ENCODE measurements around the gene RPS18. TPM values are rescaled to one million over a fixed set of nuclear protein-coding genes. Genes with fewer than 3 reads are reported as not detected.

The RPS18 gene
- total and polyA plus RNA-seq, 2 of the 13 experiments (the other 11 are each of a cell fraction or from before 2014, with no cell fraction given), result 3,896 to 5,806 TPM

DNA sequence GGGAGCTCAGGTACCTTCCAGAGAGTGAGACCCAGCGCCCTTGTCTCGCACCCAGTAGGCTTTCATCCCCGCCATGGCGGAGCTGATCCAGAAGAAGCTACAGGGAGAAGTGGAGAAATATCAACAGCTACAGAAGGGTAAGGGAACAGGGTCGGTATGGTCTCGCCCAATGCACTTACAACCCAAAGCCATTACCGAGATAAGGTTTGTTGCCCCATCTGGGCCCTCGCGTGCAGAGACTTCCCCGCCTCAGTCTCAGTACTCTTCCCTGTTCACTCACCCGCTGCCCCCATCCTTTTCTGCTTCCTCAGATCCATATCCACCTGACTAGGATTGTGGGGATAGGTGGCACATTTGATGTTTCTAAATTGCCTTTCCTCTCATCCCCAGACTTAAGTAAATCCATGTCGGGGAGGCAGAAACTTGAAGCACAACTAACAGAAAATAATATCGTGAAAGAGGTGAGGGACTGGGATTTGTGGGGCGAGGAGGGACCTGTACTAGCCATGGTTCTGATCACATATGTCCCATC lies 18.0 kb downstream of the RPS18 start (continued):
- TF ChIP-seq, protein P1, sequence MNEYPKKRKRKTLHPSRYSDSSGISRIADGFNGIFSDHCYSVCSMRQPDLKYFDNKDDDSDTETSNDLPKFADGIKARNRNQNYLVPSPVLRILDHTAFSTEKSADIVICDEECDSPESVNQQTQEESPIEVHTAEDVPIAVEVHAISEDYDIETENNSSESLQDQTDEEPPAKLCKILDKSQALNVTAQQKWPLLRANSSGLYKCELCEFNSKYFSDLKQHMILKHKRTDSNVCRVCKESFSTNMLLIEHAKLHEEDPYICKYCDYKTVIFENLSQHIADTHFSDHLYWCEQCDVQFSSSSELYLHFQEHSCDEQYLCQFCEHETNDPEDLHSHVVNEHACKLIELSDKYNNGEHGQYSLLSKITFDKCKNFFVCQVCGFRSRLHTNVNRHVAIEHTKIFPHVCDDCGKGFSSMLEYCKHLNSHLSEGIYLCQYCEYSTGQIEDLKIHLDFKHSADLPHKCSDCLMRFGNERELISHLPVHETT (CRISPR knock-in tag; conservative IDR thresholded peaks at IDR 0.05), result no peak
- TF ChIP-seq SRY (CRISPR knock-in tag; IDR thresholded peaks at IDR 0.05) (no peak), ZNF563 (CRISPR knock-in tag; IDR thresholded peaks at IDR 0.05) (0 out of 2 replicates have a peak, but pooled peaks have one; percentile 8)

DNA sequence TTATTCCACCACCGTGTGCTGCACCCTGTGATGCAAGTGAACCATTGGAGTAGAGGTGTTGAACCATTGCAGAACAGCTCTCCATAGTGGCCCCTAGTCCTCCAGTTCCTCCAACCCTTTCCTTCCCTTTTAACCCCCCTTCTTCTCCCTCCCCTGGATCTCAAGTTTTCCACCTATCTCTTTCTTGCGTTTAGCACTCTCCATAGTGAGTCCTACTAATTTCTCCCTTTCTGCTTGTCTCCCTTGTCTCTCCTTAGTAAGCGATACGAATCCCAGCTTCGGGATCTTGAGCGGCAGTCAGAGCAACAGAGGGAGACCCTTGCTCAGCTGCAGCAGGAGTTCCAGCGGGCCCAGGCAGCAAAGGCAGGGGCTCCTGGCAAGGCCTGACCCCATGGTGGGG lies 18.6 kb downstream of the RPS18 start:
- TF ChIP-seq SOX5 (CRISPR knock-in tag; IDR thresholded peaks at IDR 0.05; ENCODE audit: borderline replicate concordance), result no peak
- TF ChIP-seq RXRB (CRISPR knock-in tag; IDR thresholded peaks at IDR 0.05; ENCODE audit: borderline replicate concordance), result no peak
- no peak for ATAC-seq
- BruUV-seq (replicated peaks), result no TSS peak
- in situ Hi-C loops (cut with HindIII; ENCODE audit: extremely low pct_ligation_motif_present, low pct_unique_long_range_greater_than_20kb), result loop anchor here (25.0 kb wide), 1 partner anchor 122 kb away; the partner anchor contains the start of genes CUTA, PHF1 and SYNGAP1
- Histone ChIP-seq H3K79me2 (ENCODE audit: insufficient read depth, low read length) (peaks cover 27% of the 10 kb centered on the region), H2AFZ (ENCODE audit: low read length) (no peak overlapping the region), H3K9me3 (ENCODE audit: low read length) (no peaks in the 10 kb centered on the region), H3K4me3 (replicated peaks in 1 of 3; ENCODE audit: insufficient read depth in 1 of 3, low read depth in 2 of 3, low read length in 3 of 3) (peak overlapping the region; percentile 73 to 96 (median 94)), H3K27me3 (ENCODE audit: control insufficient read depth in 1 of 2, insufficient read depth in 2 of 2, low read length in 2 of 2) (no peaks in the 10 kb centered on the region; a peak in 1 of 5 replicates), H3K4me2 (ENCODE audit: low read depth, low read length) (peak overlapping the region; percentile 99), H3K27ac (ENCODE audit: extremely low read length, insufficient read depth, low read length) (peak overlapping the region; percentile 56), H3K36me3 (replicated peaks in 1 of 2; ENCODE audit: control insufficient read depth in 1 of 2, insufficient read depth in 2 of 2, low read length in 2 of 2) (peaks cover 14 to 42% of the 10 kb centered on the region in 2 experiments), H3K4me1 (ENCODE audit: insufficient read depth, low read length) (peaks cover 22% of the 10 kb centered on the region), H4K20me1 (ENCODE audit: insufficient read depth, low read length) (no peaks in the 10 kb centered on the region), H3K9ac (ENCODE audit: insufficient read depth, low read depth, low read length) (peak overlapping the region; percentile 92)
- no peak for DNase-seq (ENCODE audit: low spot score)
- intact Hi-C loops (cut with micrococcal nuclease; ENCODE audit: unreplicated experiment), result no loop called here
- ChIA-PET CTCF (ENCODE audit: low intra/inter-chr PET ratio, low total read pairs) (interaction anchor here (1.4 kb wide), 1 partner anchor 9 kb away, joined by 3 read pairs; no protein-coding TSS in a partner anchor), POLR2A (interaction anchor here (0.7 to 3.4 kb wide), 5 partner anchors 9 to 42 kb away, joined by 3 to 34 read pairs (median 14); partner anchors contain the start of genes B3GALT4, RGL2, RPS18 and VPS52)
- no peak for FAIRE-seq
- WGBS (ENCODE audit: low lambda C conversion rate), result 80% methylated on average over 7 of the region's 7 CpGs

Measured in HepG2 (cell line).